ENCODE measurements around the gene MRPS6.
A peak's percentile ranks its signal among the peaks of the same experiment; 100 is the strongest.

MRPS6 gene

DNA sequence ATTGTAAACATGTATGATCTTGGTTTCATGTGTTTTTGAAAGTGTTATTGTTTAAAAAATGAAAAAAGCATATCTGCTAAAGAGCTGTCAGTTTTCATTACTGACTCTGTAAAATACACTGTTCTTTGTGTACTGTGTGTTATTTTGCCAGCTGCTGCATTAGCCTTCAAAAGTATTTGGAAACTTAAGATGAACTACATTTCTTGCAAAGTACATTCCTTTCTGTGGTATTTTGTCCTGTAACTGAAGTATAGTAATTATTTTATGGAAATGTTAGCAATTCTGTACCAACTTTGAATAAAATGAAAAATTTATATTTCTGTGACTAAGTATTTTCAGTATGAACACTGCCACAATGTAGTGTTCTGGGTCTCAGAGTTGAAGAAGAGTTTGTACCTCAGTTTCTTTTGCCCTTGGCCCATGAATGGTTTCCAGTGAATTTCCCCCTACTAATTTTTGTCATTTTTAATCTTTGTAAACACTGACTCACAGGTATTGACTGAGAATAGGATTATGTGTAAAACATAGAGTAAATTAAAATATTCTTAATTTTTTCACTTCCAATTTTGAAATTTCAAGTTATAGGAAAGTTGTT is 32.7 kb downstream of the MRPS6 start:
- DNase-seq: no peak

GRCh38 chr21:34107606-34108005 is 34.2 kb downstream of the MRPS6 start:
- no peak for DNase-seq

DNA sequence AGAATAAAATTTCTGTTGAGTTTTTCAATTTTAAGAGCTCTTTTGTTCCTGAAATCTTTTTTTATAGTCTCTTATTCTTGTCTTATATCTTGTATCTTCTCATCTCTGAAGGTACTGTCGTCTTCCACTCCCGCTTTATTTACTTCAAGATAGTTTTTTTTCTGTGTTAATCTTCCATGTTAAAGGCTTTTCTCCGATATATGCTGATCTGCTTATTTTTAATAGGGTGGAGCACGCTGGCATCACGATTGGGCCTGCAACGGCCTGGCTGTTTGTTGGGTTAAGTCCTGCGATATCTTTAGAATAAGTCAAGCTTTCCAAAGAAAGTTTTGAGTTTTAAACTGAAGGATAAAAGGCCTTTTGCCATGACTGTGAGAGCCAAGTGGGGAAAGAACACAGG is 35.7 kb downstream of the MRPS6 start:
- DNase-seq: no peak

DNA sequence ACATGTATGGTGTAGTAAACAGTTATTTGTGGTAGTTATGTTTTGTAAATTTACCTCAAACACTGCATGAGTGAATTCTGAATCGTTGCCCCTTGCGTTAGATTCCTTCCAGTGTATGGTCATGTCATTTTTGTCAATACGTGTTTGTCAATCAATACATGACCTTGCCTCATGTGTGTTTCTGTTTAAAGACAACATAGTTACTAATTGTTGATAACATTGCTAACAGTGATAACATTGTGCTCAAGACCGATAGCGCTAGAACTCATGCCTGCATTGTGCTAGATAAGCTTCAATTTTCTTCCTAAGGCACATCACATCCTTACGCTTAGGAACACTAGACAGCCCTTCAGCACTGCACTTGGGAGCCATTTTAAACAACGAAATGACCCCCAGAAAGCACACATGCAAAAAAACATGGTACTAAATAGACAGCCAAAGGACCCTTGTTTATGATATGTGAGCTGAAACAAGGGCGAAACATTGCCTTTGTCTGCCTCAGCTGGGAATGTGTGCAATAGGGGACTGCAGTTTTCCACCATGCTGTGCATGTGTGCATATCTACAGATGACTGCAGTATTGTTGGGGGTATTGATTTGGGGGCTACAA is 37.3 kb downstream of the MRPS6 start:
- DNase-seq: no peak

DNA sequence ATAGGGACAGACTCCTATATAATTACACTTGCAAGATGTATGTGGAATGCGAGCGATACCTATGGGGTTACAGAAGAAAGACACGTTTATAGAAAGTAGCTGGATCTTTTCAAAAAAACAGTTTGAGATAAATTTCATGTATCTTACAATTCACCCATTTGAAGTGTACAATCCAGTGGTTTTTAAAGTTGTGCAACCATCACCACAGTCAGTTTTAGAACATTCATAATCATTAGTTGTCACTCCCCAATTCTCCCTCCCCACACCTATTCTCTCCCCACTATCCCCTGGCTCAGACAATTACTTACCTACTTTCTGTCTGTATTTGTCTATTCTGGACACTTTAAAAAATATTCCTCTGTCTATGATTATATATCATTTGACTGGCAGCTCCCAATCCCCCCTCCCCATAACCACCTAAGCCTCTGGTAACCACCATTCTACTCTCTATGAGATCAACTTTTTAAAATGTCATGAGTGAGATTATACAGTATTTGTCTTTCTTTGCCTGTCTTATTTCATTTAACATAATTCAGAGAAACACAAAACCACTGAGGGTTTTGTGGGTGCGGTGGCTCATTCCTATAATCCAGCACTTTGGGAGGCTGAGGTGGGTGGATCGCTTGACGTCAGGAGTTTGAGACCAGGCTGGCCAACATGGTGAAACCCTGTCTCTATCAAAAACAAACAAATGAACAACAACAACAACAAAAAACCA is 39.1 kb downstream of the MRPS6 start:
- no peak for DNase-seq

DNA sequence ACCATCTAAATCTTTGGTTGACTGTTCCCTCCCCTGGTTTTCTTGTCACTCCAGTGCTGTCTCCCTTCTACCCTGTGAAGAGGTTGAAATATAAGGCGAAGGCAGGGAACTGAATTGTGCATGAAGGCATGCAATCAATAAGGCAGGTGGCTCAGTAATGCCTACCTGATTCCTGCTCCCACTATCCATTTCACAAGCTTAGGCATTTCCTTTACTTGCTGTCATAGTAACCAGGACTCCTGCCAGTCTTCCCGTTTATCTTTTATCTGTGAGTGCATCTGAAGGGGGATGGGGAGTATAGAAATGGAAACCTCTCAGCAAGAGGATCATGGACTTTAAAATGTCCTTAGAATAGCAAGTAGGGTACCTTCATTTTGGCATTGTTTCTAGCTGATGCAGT is 40.5 kb downstream of the MRPS6 start:
- no peak for DNase-seq

DNA sequence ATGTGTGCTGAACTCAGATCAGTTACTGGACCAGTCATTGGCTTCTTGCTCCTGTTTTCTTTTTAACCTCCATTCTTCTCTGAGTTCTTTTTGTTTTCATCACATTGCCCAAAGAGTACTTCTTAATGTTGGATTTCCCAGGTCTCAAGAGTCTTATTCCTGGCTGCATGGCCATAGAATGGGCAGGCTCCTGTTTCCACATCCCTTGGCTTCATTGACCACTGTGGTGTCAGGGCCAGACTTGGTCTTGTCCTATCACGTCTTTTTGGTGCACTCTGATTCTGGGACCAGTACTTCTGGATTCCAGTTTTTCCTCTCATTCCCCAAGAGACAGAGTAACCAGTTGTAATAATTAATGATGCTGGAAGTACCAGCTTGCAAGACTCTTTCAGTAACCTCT is 41.8 kb downstream of the MRPS6 start:
- DNase-seq: no peak

DNA sequence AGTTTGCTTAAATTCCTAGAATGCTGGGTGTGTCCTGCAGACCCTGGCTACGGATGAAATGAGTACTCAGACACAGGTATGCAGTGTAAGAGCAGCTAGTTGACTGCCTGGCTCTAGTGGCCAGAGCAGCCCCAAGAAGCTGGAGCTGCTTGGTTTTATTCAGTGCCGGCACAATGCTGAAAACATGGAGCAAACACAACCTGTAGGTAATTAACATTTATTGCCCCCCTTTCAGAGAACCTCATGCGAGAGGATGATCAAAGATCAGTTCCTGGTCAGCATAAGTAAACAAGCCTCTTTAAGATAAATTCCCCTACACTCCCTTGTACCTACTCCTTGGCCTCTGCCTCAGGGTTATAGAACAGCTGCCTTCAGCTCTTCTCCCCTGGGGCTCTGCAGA is 43.2 kb downstream of the MRPS6 start:
- no peak for DNase-seq

DNA sequence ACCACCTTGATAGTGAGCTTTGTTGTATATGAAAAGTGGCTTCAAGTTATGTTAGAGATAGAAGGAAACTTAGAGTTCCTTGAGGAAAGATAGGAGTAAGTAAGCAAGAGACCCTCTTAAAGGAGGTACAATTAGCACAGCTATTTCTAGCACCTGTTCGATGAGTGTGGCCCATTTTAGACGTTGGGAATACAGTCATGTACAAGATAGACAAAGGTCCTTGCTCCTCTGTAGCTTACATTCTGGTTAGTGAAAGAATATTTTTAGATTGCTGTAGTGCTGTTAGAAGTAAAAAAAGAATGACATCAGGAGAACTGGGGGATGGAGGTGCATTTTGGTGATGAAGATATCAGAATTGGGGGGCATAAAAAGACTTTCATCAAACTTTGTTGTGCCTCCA is 47.5 kb downstream of the MRPS6 start:
- DNase-seq: no peak

GRCh38 chr21:34122047-34122446 is 48.7 kb downstream of the MRPS6 start:
- DNase-seq: no peak

GRCh38 chr21:34123609-34124008 is 50.2 kb downstream of the MRPS6 start:
- no peak for DNase-seq

DNA sequence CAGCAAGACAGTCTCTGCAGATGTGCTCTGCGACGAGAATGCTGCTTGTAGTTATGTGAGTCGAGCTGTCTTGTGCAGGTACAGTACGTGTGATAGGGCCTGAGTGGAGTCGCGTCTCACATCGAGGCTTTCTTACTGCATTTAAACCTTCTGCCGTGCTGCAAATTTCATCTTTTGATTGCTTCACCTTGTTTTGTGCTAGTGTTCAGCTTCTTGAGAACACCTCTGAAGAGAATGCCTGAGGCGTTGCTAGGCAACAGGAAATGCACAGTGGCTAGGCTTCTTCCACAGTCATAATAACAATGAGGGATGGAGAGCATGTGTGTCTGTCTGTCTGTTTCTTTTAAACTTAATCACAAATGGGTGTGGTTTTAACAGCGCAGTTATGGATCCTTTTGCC is 52.9 kb downstream of the MRPS6 start:
- no peak for DNase-seq

GRCh38 chr21:34126691-34127090 is 53.3 kb downstream of the MRPS6 start:
- no peak for DNase-seq

- DNase-seq: no peak
These were observed 54.7 kb downstream of the MRPS6 start for GRCh38 chr21:34128124-34128523.

DNA sequence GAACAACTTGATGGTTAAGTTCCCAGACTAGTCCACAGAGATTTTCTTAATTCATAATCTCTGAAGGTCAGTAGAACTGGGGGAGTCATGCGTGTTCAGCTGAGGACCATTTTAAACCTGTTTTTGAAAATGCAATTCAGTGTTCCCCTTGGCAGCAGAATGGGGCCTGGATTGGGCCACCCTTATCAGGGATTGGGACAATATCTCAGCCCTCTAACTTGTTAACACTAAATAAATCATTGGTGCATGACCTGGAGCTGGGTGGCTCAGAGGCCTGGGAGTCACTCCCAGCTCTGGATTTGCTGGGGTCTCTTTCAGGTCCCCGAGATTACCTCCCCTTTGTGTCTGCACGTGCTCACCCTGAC is 55.3 kb downstream of the MRPS6 start:
- no peak for DNase-seq

DNA sequence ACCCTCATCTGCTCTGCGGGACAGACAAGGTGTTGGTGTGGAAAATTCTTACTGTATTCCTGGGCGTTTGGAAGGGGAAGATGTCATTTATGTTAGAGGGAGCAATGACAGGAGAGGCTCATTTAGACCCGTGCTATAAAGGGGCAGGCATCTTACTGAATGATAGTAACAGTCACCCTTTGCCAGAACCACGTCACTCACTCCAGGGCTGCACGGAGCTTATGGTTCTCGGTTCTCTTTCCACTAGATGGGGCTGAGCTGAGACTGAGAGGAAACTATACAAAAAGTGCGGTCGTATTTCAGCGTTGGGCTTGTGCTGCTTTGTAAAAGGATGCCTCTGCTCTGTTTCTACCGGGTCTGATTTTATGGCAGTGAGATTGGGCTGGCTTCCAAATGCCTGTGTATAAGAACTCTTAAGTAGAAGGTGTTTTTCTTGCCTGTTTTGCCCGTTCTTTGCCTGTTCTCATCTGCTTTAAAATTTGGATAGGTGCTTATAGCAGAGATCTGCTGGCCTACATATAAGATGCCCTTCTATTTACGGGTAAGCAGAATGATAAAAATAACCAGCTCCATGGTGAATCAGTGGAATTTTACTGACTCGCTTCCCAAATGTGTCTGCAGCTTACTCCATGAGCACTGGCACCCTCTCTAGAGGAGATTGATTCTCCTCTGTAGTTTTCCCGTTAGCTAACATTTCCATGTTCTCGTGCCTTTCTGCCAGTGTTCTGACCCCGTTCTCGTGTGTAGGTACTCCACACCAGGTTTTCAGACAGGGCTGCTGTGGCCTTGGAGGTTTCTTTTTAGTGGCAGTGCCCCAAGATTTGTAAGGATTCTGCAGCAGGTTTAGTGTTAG is 55.9 kb downstream of the MRPS6 start:
- DNase-seq: peak; percentile 76

- DNase-seq: no peak
These were observed 56.7 kb downstream of the MRPS6 start for GRCh38 chr21:34129901-34130715.

- DNase-seq: no peak
These were observed 57.3 kb downstream of the MRPS6 start for GRCh38 chr21:34130716-34130985.

DNA sequence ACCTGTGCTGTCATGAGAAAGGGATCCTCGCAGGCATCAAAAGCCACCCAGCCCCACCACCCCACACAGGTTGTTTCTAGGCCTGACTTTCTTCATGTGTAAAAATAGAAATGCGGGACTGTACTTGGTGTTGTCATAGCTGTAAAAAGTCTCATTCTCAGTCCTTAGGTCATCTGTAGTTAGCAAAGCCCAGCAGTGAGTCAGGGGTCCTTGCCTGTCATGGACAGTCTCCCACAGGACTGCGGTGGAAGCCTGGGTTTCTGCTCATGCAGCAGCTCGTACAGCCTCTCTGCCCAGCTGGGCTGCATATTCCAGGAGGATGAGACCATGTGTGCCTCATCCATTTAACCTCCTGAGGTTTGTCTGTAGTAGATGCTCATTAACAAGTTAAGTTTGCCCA is 58.2 kb downstream of the MRPS6 start:
- DNase-seq: no peak

DNA sequence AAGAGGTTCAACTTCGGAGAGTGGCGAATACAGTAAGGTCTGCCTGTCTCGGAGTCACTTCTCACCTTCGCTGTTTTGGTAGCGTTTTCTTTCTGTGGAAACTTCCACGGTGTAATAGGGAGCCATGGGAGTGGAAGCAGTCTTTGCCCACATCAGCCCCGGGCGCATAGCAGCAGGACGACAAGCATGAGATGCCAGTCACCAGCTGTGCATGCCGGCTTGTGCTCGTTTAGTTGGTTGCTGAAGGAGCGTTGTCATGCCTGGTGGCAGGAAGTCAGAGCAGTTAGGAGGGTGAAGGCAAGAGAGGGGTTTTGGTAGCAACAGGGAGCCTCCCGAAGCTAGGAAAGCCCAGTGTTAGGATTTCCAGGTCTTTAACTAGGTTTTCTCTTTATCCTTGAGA is 58.8 kb downstream of the MRPS6 start:
- DNase-seq: no peak

GRCh38 chr21:34132926-34133325 is 59.5 kb downstream of the MRPS6 start:
- no peak for DNase-seq

DNA sequence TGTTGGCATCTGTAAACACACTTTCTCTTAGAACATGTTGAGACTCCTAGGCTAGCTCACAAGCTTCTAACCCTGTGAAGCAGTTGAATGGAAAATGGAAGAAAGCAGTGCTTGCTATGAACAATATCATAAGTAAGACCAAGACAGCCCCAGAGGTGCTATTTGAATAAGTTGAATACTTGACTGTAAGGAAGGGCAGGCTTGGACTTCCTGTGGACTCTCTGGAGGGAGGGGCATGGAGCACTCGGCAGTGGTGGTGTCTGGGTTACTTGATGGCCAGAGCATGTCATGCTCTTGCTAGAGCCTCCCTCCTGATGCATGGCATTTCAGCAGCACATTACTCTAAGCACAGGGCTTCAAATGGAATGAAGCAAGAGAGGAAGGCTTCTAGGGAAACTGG is 60.0 kb downstream of the MRPS6 start:
- DNase-seq: no peak

- no peak for DNase-seq
These were observed 60.4 kb downstream of the MRPS6 start for GRCh38 chr21:34133802-34134201.

Measured in activated CD8-positive, alpha-beta memory T cell treated with anti-CD3 and anti-CD28 coated beads, Interleukin-2, amount 50 U/mL, for 48 hours (primary cell).